NCI-H187 treated with DMSO at 0.1 percent for 48 hours (cell line): ENCODE results near the gene MACF1.
"Not testable (repeated sequence)": the region's sequence is repeated elsewhere in the genome, so short reads cannot be mapped to it uniquely, and the experiment has no call there.

Source experiments
- DNase-seq: peaks from one replicate; lab custom pipeline; 2025; lab: John Stamatoyannopoulos, UW

Gene MACF1

GRCh38 chr1:39462074-39462473, 257.6 kb downstream of the MACF1 start:
- DNase-seq, result no peak

GRCh38 chr1:39466413-39467107, 262.1 kb downstream of the MACF1 start:
- no peak for DNase-seq

- DNase-seq, result not testable (repeated sequence)
Measured at GRCh38 chr1:39467108-39467720, 262.7 kb downstream of the MACF1 start.

GRCh38 chr1:39469150-39469549, 264.7 kb downstream of the MACF1 start:
- DNase-seq, result no peak

- no peak for DNase-seq
Measured at GRCh38 chr1:39470040-39470439, 265.5 kb downstream of the MACF1 start.

- DNase-seq, result no peak
Measured at GRCh38 chr1:39472826-39473225, 268.3 kb downstream of the MACF1 start.

- no peak for DNase-seq
Measured at GRCh38 chr1:39473324-39473723, 268.8 kb downstream of the MACF1 start.

- DNase-seq, result no peak
Measured at GRCh38 chr1:39474810-39475209, 270.3 kb downstream of the MACF1 start.

- not testable (repeated sequence) for DNase-seq
Measured at GRCh38 chr1:39475551-39475950, 271.1 kb downstream of the MACF1 start.

- DNase-seq, result no peak
Measured at GRCh38 chr1:39478126-39478915, 273.8 kb downstream of the MACF1 start.

- DNase-seq, result no peak
Measured at GRCh38 chr1:39481289-39481688, 276.8 kb downstream of the MACF1 start.

- no peak for DNase-seq
Measured at GRCh38 chr1:39483276-39483675, 278.8 kb downstream of the MACF1 start.

- no peak for DNase-seq
Measured at GRCh38 chr1:39484564-39484963, 280.1 kb downstream of the MACF1 start.

- DNase-seq, result no peak
Measured at GRCh38 chr1:39485046-39485803, 280.7 kb downstream of the MACF1 start.

GRCh38 chr1:39488012-39488545, 283.6 kb downstream of the MACF1 start:
- DNase-seq, result no peak

GRCh38 chr1:39488793-39489566, 284.5 kb downstream of the MACF1 start:
- DNase-seq, result no peak

- DNase-seq, result no peak
Measured at GRCh38 chr1:39489567-39490239, 285.2 kb downstream of the MACF1 start.

- DNase-seq, result no peak
Measured at GRCh38 chr1:39490596-39491145, 286.2 kb downstream of the MACF1 start.

- DNase-seq, result no peak
Measured at GRCh38 chr1:39491146-39491921, 286.8 kb downstream of the MACF1 start, which contains the start of gene BMP8A. TSS of gene BMP8A (plus strand) at chr1:39491636. CDS start at chr1:39491992, 356 bp downstream.
